Neural progenitor cell (in vitro differentiated cells): ENCODE results near the gene FBL.

Experiments
- CTCF ChIP-seq: fragments of 200-600 bp; sonication (generic); IDR thresholded peaks from 2 replicates; pipeline ENCODE4 v1.5.1; 2017; ENCODE audit warnings: antibody characterized with exemption, mild to moderate bottlenecking
- EZH2 ChIP-seq: fragments of 200-600 bp; sonication (generic); IDR thresholded peaks from 2 replicates; pipeline ENCODE4 v1.6.1; 2017; ENCODE audit warnings: antibody characterized with exemption, mild to moderate bottlenecking, moderate library complexity

GRCh38 chr19:39845584-39845932 is 621 bp downstream of the FBL start:
- TF ChIP-seq CTCF (no peak), EZH2 (no peak)
